ENCODE measurements around the gene CCNA1.

DNA sequence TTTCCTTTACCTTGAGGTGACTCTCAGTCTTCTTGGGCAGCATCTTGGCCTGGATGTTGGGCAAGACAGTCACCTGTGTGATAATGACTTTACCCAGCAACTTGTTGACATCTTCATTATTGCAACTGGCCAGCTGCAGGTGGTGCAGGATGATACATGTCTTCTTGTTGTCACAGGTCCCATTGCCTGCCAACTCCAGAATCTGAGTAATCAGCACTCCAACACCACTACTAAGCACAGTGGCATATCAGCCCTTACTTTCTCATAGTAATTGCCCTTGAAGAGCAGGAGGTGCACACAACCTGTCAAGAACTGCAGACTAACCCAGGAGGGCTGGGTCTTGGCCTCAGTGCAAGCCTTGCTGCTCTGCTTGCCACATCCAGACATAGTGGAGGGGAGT lies 57.8 kb downstream of the CCNA1 start:
- TF ChIP-seq CTCF (conservative IDR thresholded peaks at IDR 0.05; ENCODE audit: low read length) = no peak
- TF ChIP-seq EZH2phosphoT487 (IDR thresholded peaks at IDR 0.05; ENCODE audit: borderline replicate concordance) = no peak
